Tibial nerve (tissue), 4 donors: ENCODE data around the gene FAM120B.

Experiments used
- CTCF ChIP-seq, 5 experiments: fragments of 200-600 bp in 3 of 5; fragments of 450-650 bp in 2 of 5; sonication (generic) in 3 of 5; IDR thresholded peaks; one replicate each; pipeline ENCODE4 v1.5.1; 2016 to 2019; ENCODE audit warnings: antibody characterized with exemption in 5 of 5, mild to moderate bottlenecking in 3 of 5, moderate library complexity in 2 of 5
- EP300 ChIP-seq, 2 donors: sonication (generic); formaldehyde crosslinking; IDR thresholded peaks; one replicate each; pipeline ENCODE4 v1.6.1; 2017; ENCODE audit warnings: antibody characterized with exemption in 2 of 2, mild to moderate bottlenecking in 1 of 2
- POLR2A ChIP-seq, 2 donors: fragments of 450-650 bp; IDR thresholded peaks; one replicate each; pipeline ENCODE4 v1.6.1; 2017; ENCODE audit warnings: antibody characterized with exemption in 2 of 2, mild to moderate bottlenecking in 2 of 2, moderate library complexity in 2 of 2

- TF ChIP-seq CTCF (IDR thresholded peaks at IDR 0.05), result no peak
- TF ChIP-seq EP300 (IDR thresholded peaks at IDR 0.05), result peak in 1 of 2 donors; percentile 13
- no peak for TF ChIP-seq POLR2A (IDR thresholded peaks at IDR 0.05)
Observed at GRCh38 chr6:170441316-170441715, 134.8 kb downstream of the FAM120B start.
